HepG2 (cell line): ENCODE measurements around the gene KIFC1. TPM values are rescaled to one million over a fixed set of nuclear protein-coding genes. Genes with fewer than 3 reads are reported as not detected.
A peak's percentile ranks its signal among the peaks of the same experiment; 100 is the strongest.

Experiments used
- ARID4A ChIP-seq: sonication (generic); formaldehyde crosslinking; IDR thresholded peaks from 2 replicates; pipeline ENCODE4 v1.5.0; 2020; ENCODE audit warnings: mild to moderate bottlenecking, missing genetic modification reagents, borderline replicate concordance
- CBX2 ChIP-seq, 2 experiments: fragments of 200-600 bp in 1 of 2; sonication (generic); formaldehyde crosslinking in 1 of 2; IDR thresholded peaks; 2 replicates each; pipeline versions ENCODE4 v1.7.0 to v1.8.1; 2018 to 2022; ENCODE audit warnings: low read depth in 2 of 2, low read length in 1 of 2, mild to moderate bottlenecking in 1 of 2, missing genetic modification reagents in 1 of 2
- FOXO1 ChIP-seq: sonication (generic); formaldehyde crosslinking; IDR thresholded peaks from 2 replicates; pipeline ENCODE4 v1.4.0; 2020; ENCODE audit warnings: missing genetic modification reagents
- GABPB1 ChIP-seq: IDR thresholded peaks from 2 replicates; pipeline ENCODE4 v1.6.1; 2016; ENCODE audit warnings: mild to moderate bottlenecking, missing genetic modification reagents, moderate library complexity, missing compliant biosample characterization
- GATA4 ChIP-seq: sonication (generic); IDR thresholded peaks from 2 replicates; pipeline ENCODE4 v1.6.1; 2016; ENCODE audit warnings: antibody characterized with exemption, low read depth, borderline replicate concordance
- ZMYM2 ChIP-seq: sonication (generic); formaldehyde crosslinking; IDR thresholded peaks from 2 replicates; pipeline ENCODE4 v1.8.0; 2022; ENCODE audit warnings: mild to moderate bottlenecking, missing genetic modification reagents
- ZNF142 ChIP-seq: sonication (generic); formaldehyde crosslinking; IDR thresholded peaks from 2 replicates; pipeline ENCODE4 v1.4.0; 2020; ENCODE audit warnings: missing genetic modification reagents
- ZNF567 ChIP-seq: sonication (generic); formaldehyde crosslinking; IDR thresholded peaks from 2 replicates; pipeline ENCODE4 v1.8.1; 2023; ENCODE audit warnings: mild to moderate bottlenecking, missing genetic modification reagents, borderline replicate concordance
- ZNF687 ChIP-seq: sonication (generic); formaldehyde crosslinking; IDR thresholded peaks from 2 replicates; pipeline ENCODE4 v1.5.1; 2020; ENCODE audit warnings: mild to moderate bottlenecking, missing genetic modification reagents, moderate library complexity
- ZNF691 ChIP-seq: sonication (generic); formaldehyde crosslinking; IDR thresholded peaks from 2 replicates; pipeline ENCODE4 v1.4.0; 2020; ENCODE audit warnings: missing genetic modification reagents, low read depth, mild to moderate bottlenecking, borderline replicate concordance
- polyA plus RNA-seq, 8 experiments: library from polyadenylated mRNA; depleted of rRNA in 3 of 8; stranded (reverse) in 7 of 8; unstranded in 1 of 8; fragments of >200 nt; fragmentation: Illumina TruSeq in 4 of 8; extraction: Trizol in 4 of 8; gene quantifications; 2 replicates each; pipeline versions ENCODE4 v1.2.1 to v1.2.3, GENCODE V29; 2011 to 2016; ENCODE audit warnings: low read depth in 4 of 8, missing spikeins in 1 of 8, mixed read lengths in 1 of 8; ENCODE audit not compliant: insufficient read depth in 1 of 8
- total RNA-seq, 5 experiments: library from RNA; depleted of rRNA; stranded (reverse); fragments of >200 nt; fragmentation: Illumina TruSeq; extraction: Trizol; gene quantifications; 2 replicates each; pipeline ENCODE4 v1.2.3, GENCODE V29; 2016; ENCODE audit warnings: low read depth in 1 of 5

The KIFC1 gene
- total and polyA plus RNA-seq, 2 of the 13 experiments (the other 11 are each of a cell fraction or from before 2014, with no cell fraction given): 25.0 to 45.5 TPM

- 0 out of 2 replicates have a peak, but pooled peaks have one; percentile 5 for TF ChIP-seq GATA4
- no peak for TF ChIP-seq ZNF691 (CRISPR knock-in tag)
- no peak for TF ChIP-seq ZMYM2
- peak; percentile 54 for TF ChIP-seq ARID4A (CRISPR knock-in tag)
- no peak; the same call in 1 of the 2 replicates for TF ChIP-seq FOXO1 (CRISPR knock-in tag)
- peak; percentile 74 for TF ChIP-seq GABPB1 (CRISPR knock-in tag)
- TF ChIP-seq ZNF687 (CRISPR knock-in tag): peak; percentile 35
- TF ChIP-seq ZNF142 (CRISPR knock-in tag): no peak
- no peak for TF ChIP-seq ZNF567
- TF ChIP-seq CBX2 (IDR thresholded peaks at IDR 0.05; ENCODE audit: low read depth, low read length): no peak
- no peak for TF ChIP-seq CBX2 (CRISPR knock-in tag; IDR thresholded peaks at IDR 0.05; ENCODE audit: low read depth)
Observed at GRCh38 chr6:33410711-33411631, 19.3 kb downstream of the KIFC1 start, which contains the start of gene PHF1 (continued).
